NB4 (cell line): Measurements from ENCODE around the gene SLC12A7.

Experiments used
- POLR2A ChIP-seq: IDR thresholded peaks from 2 replicates; pipeline ENCODE4 v1.6.1; 2011; ENCODE audit warnings: mild to moderate bottlenecking; ENCODE audit not compliant: insufficient read length; ENCODE audit errors: extremely low read depth
- TF ChIP-seq, protein P1 (sequence below): IDR thresholded peaks from one replicate; pipeline ENCODE4 v1.5.1; 2012; ENCODE audit warnings: low read depth, low read length

DNA sequence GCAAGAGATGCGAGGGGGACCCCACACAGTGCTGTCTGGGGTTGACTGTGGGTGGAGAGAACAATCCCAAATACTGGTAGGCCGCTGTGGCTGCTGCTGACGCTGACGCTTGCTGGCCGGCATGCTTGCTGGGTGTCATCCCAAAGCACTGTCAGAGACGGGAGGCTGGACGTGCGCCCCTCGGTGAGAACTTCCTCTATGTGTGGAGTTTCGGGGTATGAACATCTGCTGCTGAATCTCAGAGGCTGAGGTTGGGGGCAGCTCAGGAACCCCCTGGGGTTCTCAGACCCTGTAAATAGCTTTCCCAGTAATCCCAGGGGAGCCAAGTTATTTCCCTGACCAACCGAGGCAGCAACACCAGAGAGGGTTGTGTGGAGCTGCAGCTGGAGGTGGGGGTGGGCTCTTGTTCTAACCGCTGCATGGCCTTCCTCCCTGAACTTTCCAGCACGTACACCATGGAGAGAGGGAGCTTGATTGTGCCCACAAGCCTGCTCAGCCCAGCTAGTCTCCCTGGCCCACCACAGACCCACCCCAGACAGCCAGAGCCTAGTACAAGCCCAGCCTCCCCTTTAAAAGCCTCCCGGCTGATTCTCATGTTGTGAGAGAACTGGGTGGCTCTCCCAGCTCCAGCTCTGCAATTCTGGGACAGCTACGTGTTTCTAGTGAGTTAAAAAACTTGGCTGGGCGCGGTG lies 21.8 kb upstream of the SLC12A7 start:
- TF ChIP-seq POLR2A: no peak
- TF ChIP-seq, protein P1, sequence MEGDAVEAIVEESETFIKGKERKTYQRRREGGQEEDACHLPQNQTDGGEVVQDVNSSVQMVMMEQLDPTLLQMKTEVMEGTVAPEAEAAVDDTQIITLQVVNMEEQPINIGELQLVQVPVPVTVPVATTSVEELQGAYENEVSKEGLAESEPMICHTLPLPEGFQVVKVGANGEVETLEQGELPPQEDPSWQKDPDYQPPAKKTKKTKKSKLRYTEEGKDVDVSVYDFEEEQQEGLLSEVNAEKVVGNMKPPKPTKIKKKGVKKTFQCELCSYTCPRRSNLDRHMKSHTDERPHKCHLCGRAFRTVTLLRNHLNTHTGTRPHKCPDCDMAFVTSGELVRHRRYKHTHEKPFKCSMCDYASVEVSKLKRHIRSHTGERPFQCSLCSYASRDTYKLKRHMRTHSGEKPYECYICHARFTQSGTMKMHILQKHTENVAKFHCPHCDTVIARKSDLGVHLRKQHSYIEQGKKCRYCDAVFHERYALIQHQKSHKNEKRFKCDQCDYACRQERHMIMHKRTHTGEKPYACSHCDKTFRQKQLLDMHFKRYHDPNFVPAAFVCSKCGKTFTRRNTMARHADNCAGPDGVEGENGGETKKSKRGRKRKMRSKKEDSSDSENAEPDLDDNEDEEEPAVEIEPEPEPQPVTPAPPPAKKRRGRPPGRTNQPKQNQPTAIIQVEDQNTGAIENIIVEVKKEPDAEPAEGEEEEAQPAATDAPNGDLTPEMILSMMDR: no peak
